Stimulated activated CD8-positive, alpha-beta memory T cell treated with anti-CD3 and anti-CD28 coated beads, Interleukin-2, amount 100 ng/mL, for 1 hour (primary cell): ENCODE results near the gene TICRR.

Experiments
- DNase-seq, 2 donors: peaks; one replicate each; pipeline ENCODE4 v3.0.0-alpha.2; 2020; ENCODE audit warnings: low read depth in 2 of 2

Gene TICRR

GRCh38 chr15:89672221-89673164, 97.2 kb downstream of the TICRR start:
- DNase-seq, result no peak

- DNase-seq, result no peak
Observed at GRCh38 chr15:89673165-89673512, 97.9 kb downstream of the TICRR start.

GRCh38 chr15:89674526-89674925, 99.3 kb downstream of the TICRR start:
- no peak for DNase-seq

GRCh38 chr15:89675606-89676005, 100.3 kb downstream of the TICRR start:
- no peak for DNase-seq

- DNase-seq, result no peak
Observed at GRCh38 chr15:89677381-89677780, 102.1 kb downstream of the TICRR start.
